B cell (primary cell): ENCODE results near the gene NID1. TPM values are rescaled to one million over a fixed set of nuclear protein-coding genes. Genes with fewer than 3 reads are reported as not detected.

ENCODE experiments used
- ATAC-seq: fragments of 200-7000 bp; cut with Tn5 transposase; one replicate; pipeline ENCODE4 v1.10.0; 2021; ENCODE audit warnings: low read depth, mild to moderate bottlenecking, moderate number of reproducible peaks, moderate library complexity
- CTCF ChIA-PET: fragments of 350-600 bp; sonication (Branson Sonifier 250); formaldehyde crosslinking; loops from one replicate; lab custom pipeline; 2021; ENCODE audit warnings: antibody characterized with exemption, inconsistent platforms; lab: Charles Lee
- POLR2A ChIA-PET: fragments of 350-600 bp; sonication (Branson Sonifier 250); formaldehyde crosslinking; loops from one replicate; lab custom pipeline; 2021; ENCODE audit warnings: antibody characterized with exemption; lab: Charles Lee
- DNase-seq: peaks from one replicate; pipeline ENCODE4 v3.0.0; 2013
- H2AFZ ChIP-seq: 2 replicates; pipeline ENCODE4 v1.6.1; 2012; ENCODE audit warnings: mild to moderate bottlenecking, low read depth, low read length; ENCODE audit not compliant: insufficient read depth, poor library complexity, severe bottlenecking
- H3K27ac ChIP-seq, 2 donors: 1 replicate in 1 of 2; 2 replicates in 1 of 2; pipeline ENCODE4 v1.5.1; 2012 to 2013; ENCODE audit warnings: low read length in 2 of 2, mild to moderate bottlenecking in 2 of 2, moderate library complexity in 1 of 2
- H3K27me3 ChIP-seq, 4 experiments: fragments of 200-600 bp in 1 of 4; sonication (generic) in 1 of 4; replicated peaks in 1 of 4; 1 replicate in 2 of 4; 2 replicates in 2 of 4; pipeline versions ENCODE4 v1.6.1 to v1.7.0; 2013 to 2016; ENCODE audit warnings: low read length in 3 of 4, mild to moderate bottlenecking in 2 of 4, mixed read lengths in 1 of 4, moderate library complexity in 1 of 4; ENCODE audit not compliant: insufficient read depth in 4 of 4, control insufficient read depth in 3 of 4; ENCODE audit errors: control extremely low read depth in 1 of 4
- H3K36me3 ChIP-seq, 2 experiments: replicated peaks in 1 of 2; 1 replicate in 1 of 2; 2 replicates in 1 of 2; pipeline versions ENCODE4 v1.6.1 to v1.7.1; 2013; ENCODE audit warnings: low read length in 1 of 2; ENCODE audit not compliant: insufficient read depth in 2 of 2, control insufficient read depth in 1 of 2; ENCODE audit errors: control extremely low read depth in 1 of 2, extremely low read depth in 1 of 2
- H3K4me1 ChIP-seq, 2 donors: fragments of 200-600 bp in 1 of 2; sonication (generic) in 1 of 2; 1 replicate in 1 of 2; 2 replicates in 1 of 2; pipeline versions ENCODE4 v1.5.1 to v1.6.1; 2013 to 2017; ENCODE audit warnings: low read length in 2 of 2; ENCODE audit not compliant: control insufficient read depth in 2 of 2, insufficient read depth in 2 of 2
- H3K4me2 ChIP-seq: replicated peaks from 2 replicates; pipeline ENCODE3; 2012; ENCODE audit warnings: mild to moderate bottlenecking, low read depth, low read length; ENCODE audit not compliant: poor library complexity, severe bottlenecking
- H3K4me3 ChIP-seq, 5 experiments: fragments of 200-600 bp in 1 of 5; sonication (generic) in 1 of 5; 1 replicate in 3 of 5; 2 replicates in 2 of 5; pipeline versions ENCODE4 v1.5.1 to v1.7.0; 2011 to 2016; ENCODE audit warnings: low read length in 4 of 5, mild to moderate bottlenecking in 4 of 5, low read depth in 2 of 5, control low read depth in 1 of 5, moderate library complexity in 1 of 5; ENCODE audit not compliant: insufficient read depth in 1 of 5; ENCODE audit errors: control extremely low read depth in 1 of 5, extremely low read depth in 1 of 5
- H3K79me2 ChIP-seq: fragments of 200-600 bp; sonication (generic); one replicate; pipeline ENCODE4 v1.6.0; 2016; ENCODE audit warnings: low read length; ENCODE audit not compliant: control insufficient read depth, insufficient read depth
- H3K9ac ChIP-seq: fragments of 200-600 bp; sonication (generic); 2 replicates; pipeline ENCODE4 v1.6.1; 2017; ENCODE audit warnings: mild to moderate bottlenecking, low read length, moderate library complexity
- H3K9me3 ChIP-seq, 3 donors: one replicate each; pipeline versions ENCODE4 v1.6.1 to v1.7.1; 2013; ENCODE audit warnings: low read length in 2 of 3; ENCODE audit not compliant: control insufficient read depth in 2 of 3, insufficient read depth in 1 of 3; ENCODE audit errors: control extremely low read depth in 1 of 3
- H4K20me1 ChIP-seq: 2 replicates; pipeline ENCODE4 v1.6.0; 2012; ENCODE audit warnings: mild to moderate bottlenecking, low read length; ENCODE audit not compliant: insufficient read depth, control insufficient read depth, poor library complexity, severe bottlenecking
- H3K27ac Mint-ChIP-seq: one replicate; pipeline ENCODE4 v1.8.0; 2021; ENCODE audit warnings: mixed read lengths
- H3K27me3 Mint-ChIP-seq: one replicate; pipeline ENCODE4 v1.8.0; 2021; ENCODE audit warnings: mixed read lengths
- H3K4me1 Mint-ChIP-seq: one replicate; pipeline ENCODE4 v1.8.0; 2021; ENCODE audit warnings: mixed read lengths
- H3K4me3 Mint-ChIP-seq: one replicate; pipeline ENCODE4 v1.8.0; 2021; ENCODE audit warnings: mixed read lengths
- H3K9me3 Mint-ChIP-seq: one replicate; pipeline ENCODE4 v1.8.0; 2022; ENCODE audit warnings: mixed read lengths; ENCODE audit not compliant: insufficient read depth
- EZH2 ChIP-seq: IDR thresholded peaks from 2 replicates; pipeline ENCODE4 v1.6.1; 2012; ENCODE audit warnings: borderline replicate concordance, low read depth, mild to moderate bottlenecking, moderate library complexity, low read length; ENCODE audit not compliant: insufficient read depth, poor library complexity, severe bottlenecking
- WGBS: methylation state at CpG from one replicate; pipeline ENCODE4 v1.1.5; 2013; ENCODE audit warnings: missing lambda C conversion rate; ENCODE audit not compliant: insufficient coverage; 5-methylcytosine and 5-hydroxymethylcytosine counted together
- intact Hi-C: fragments of 100-400 bp; cut with micrococcal nuclease; formaldehyde crosslinking; loops from one replicate; pipeline ENCODE4 v1.10.0; 2022
- polyA plus RNA-seq: library from polyadenylated mRNA; depleted of rRNA; stranded (reverse); fragments of >200 nt; gene quantifications from 2 replicates; pipeline ENCODE4 v1.2.3, GENCODE V29; 2012
- total RNA-seq, 2 donors: library from RNA; stranded (reverse); fragments of 120-200 nt in 1 of 2; gene quantifications; 1 replicate in 1 of 2; 2 replicates in 1 of 2; pipeline versions ENCODE4 v1.2.3 to v1.2.4, GENCODE V29; 2013 to 2022
- TF ChIP-seq, protein P1 (sequence below): fragments of 200-600 bp; IDR thresholded peaks from one replicate; pipeline ENCODE4 v1.8.0; 2022; ENCODE audit warnings: antibody characterized with exemption, mild to moderate bottlenecking

Gene NID1
- total and polyA plus RNA-seq, 2 donors (not counting 1 experiment from before 2014, with no cell fraction given), result 0.06 TPM; not detected in 1

DNA sequence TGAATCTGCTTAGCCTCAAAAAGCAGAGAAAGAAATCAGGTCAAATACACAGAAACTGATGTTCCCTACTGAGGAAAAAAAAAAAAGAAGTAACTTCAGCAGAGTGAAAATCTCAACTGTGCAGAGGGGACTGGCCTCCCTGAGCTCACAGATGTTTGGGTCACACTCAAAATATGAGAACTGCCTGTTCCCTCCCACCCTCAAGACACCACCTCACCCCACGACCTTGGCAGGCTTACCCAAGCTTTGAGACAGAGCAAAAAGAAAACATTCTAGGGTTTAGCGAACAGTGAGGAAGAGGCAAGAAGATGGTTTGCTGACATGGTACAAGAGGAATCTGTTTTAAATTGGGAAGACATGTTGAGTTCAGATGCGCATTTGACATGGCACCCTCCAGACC is 48.8 kb downstream of the NID1 start:
- Mint-ChIP-seq H3K4me3 (no peak overlapping the region), H3K4me1 (no peaks in the 10 kb centered on the region), H3K27ac (no peak overlapping the region), H3K9me3 (no peaks in the 10 kb centered on the region), H3K27me3 (peaks cover 12% of the 10 kb centered on the region)
- H3K79me2 ChIP-seq, result no peaks in the 10 kb centered on the region
- no peak overlapping the region for H2AFZ ChIP-seq
- no peak overlapping the region for H3K4me2 ChIP-seq
- no peaks in the 10 kb centered on the region for H3K9me3 ChIP-seq
- 100% methylated on average over 2 of the region's 3 CpGs for WGBS
- H3K4me3 ChIP-seq, result no peak overlapping the region
- ChIA-PET POLR2A (no interaction called here), CTCF (interaction anchor here (0.7 kb wide), 1 partner anchor 12 kb away, joined by 4 read pairs; no protein-coding TSS in a partner anchor)
- no peaks in the 10 kb centered on the region for H3K4me1 ChIP-seq
- ATAC-seq (no peak), DNase-seq (no peak)
- intact Hi-C loops, result no loop called here
- H4K20me1 ChIP-seq, result no peaks in the 10 kb centered on the region
- no peak for TF ChIP-seq EZH2
- TF ChIP-seq, protein P1, sequence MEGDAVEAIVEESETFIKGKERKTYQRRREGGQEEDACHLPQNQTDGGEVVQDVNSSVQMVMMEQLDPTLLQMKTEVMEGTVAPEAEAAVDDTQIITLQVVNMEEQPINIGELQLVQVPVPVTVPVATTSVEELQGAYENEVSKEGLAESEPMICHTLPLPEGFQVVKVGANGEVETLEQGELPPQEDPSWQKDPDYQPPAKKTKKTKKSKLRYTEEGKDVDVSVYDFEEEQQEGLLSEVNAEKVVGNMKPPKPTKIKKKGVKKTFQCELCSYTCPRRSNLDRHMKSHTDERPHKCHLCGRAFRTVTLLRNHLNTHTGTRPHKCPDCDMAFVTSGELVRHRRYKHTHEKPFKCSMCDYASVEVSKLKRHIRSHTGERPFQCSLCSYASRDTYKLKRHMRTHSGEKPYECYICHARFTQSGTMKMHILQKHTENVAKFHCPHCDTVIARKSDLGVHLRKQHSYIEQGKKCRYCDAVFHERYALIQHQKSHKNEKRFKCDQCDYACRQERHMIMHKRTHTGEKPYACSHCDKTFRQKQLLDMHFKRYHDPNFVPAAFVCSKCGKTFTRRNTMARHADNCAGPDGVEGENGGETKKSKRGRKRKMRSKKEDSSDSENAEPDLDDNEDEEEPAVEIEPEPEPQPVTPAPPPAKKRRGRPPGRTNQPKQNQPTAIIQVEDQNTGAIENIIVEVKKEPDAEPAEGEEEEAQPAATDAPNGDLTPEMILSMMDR, result no peak
- no peaks in the 10 kb centered on the region for H3K27me3 ChIP-seq
- no peaks in the 10 kb centered on the region for H3K36me3 ChIP-seq
- no peak overlapping the region for H3K9ac ChIP-seq
- H3K27ac ChIP-seq, result no peak overlapping the region

DNA sequence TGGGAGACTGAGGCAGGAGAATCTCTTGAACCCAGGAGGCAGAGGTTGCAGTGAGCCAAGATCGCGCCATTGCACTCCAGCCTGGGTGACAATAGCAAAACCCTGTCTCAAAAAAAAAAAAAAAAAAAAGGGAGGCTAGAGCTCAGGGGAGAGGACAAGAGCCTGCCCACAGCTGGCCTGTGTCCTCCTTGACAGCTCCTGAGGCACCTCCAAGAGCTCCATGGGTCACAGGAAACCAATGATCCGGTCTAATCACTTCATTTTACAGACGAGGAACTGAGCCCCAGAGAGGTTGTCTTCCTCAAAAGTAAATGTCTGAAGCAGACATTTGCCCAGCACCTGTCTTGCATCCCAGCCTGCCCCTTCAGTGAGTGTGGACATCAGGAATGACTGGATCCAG is 49.4 kb downstream of the NID1 start:
- ATAC-seq (no peak), DNase-seq (no peak)
- Histone ChIP-seq H3K4me2 (no peak overlapping the region), H3K4me1 (no peaks in the 10 kb centered on the region), H3K9ac (no peak overlapping the region), H2AFZ (no peak overlapping the region), H3K9me3 (no peaks in the 10 kb centered on the region), H3K79me2 (no peaks in the 10 kb centered on the region), H3K4me3 (no peak overlapping the region), H3K36me3 (no peaks in the 10 kb centered on the region), H3K27me3 (no peaks in the 10 kb centered on the region), H3K27ac (no peak overlapping the region), H4K20me1 (no peaks in the 10 kb centered on the region)
- peaks cover 10% of the 10 kb centered on the region for H3K27me3 Mint-ChIP-seq
- CTCF ChIA-PET, result interaction anchor here (0.7 kb wide), 1 partner anchor 12 kb away, joined by 4 read pairs; no protein-coding TSS in a partner anchor
- TF ChIP-seq, protein P1, result no peak
- TF ChIP-seq EZH2, result no peak
- no peak overlapping the region for H3K4me3 Mint-ChIP-seq
- POLR2A ChIA-PET, result no interaction called here
- H3K4me1 Mint-ChIP-seq, result no peaks in the 10 kb centered on the region
- intact Hi-C loops, result no loop called here
- no peak overlapping the region for H3K27ac Mint-ChIP-seq
- H3K9me3 Mint-ChIP-seq, result no peaks in the 10 kb centered on the region
- 39% methylated on average over 2 of the region's 4 CpGs for WGBS
